CD14-positive monocyte (primary cell): ENCODE results near the gene TASOR. TPM values are rescaled to one million over a fixed set of nuclear protein-coding genes. Genes with fewer than 3 reads are reported as not detected.
"Not testable (repeated sequence)": the region's sequence is repeated elsewhere in the genome, so short reads cannot be mapped to it uniquely, and the experiment has no call there.

Source experiments
- DNase-seq, 3 donors: peaks; one replicate each; pipeline ENCODE4 v3.0.0-alpha.2; 2011 to 2022
- H2AFZ ChIP-seq: 2 replicates; pipeline ENCODE4 v1.6.0; 2012; ENCODE audit warnings: mild to moderate bottlenecking, low read depth, low read length, inconsistent platforms; ENCODE audit not compliant: insufficient read depth, poor library complexity, severe bottlenecking
- H3K27ac ChIP-seq, 2 donors: 1 replicate in 1 of 2; 2 replicates in 1 of 2; pipeline ENCODE4 v1.5.1; 2012 to 2013; ENCODE audit warnings: low read length in 2 of 2, control low read depth in 1 of 2, inconsistent platforms in 1 of 2, low read depth in 1 of 2, mild to moderate bottlenecking in 1 of 2
- H3K27me3 ChIP-seq, 2 donors: one replicate each; pipeline versions ENCODE4 v1.6.0 to v1.6.1; 2011 to 2013; ENCODE audit warnings: low read length in 2 of 2; ENCODE audit not compliant: control insufficient read depth in 2 of 2, insufficient read depth in 2 of 2
- H3K36me3 ChIP-seq, 2 donors: replicated peaks in 1 of 2; 1 replicate in 1 of 2; 2 replicates in 1 of 2; pipeline versions ENCODE4 v1.5.1 to v1.6.1; 2012 to 2013; ENCODE audit warnings: low read length in 2 of 2, control low read depth in 1 of 2, inconsistent platforms in 1 of 2, mild to moderate bottlenecking in 1 of 2; ENCODE audit not compliant: insufficient read depth in 2 of 2, control insufficient read depth in 1 of 2
- H3K4me1 ChIP-seq, 2 donors: 1 replicate in 1 of 2; 2 replicates in 1 of 2; pipeline versions ENCODE4 v1.5.1 to v1.6.1; 2012 to 2013; ENCODE audit warnings: low read length in 2 of 2, control low read depth in 1 of 2, inconsistent platforms in 1 of 2, mild to moderate bottlenecking in 1 of 2, moderate library complexity in 1 of 2; ENCODE audit not compliant: insufficient read depth in 2 of 2, control insufficient read depth in 1 of 2
- H3K4me2 ChIP-seq: replicated peaks from 2 replicates; pipeline ENCODE3; 2012; ENCODE audit warnings: low read length, moderate library complexity, mild to moderate bottlenecking; ENCODE audit not compliant: poor library complexity, severe bottlenecking; ENCODE audit errors: extremely low read depth
- H3K4me3 ChIP-seq, 3 experiments: fragments of 200-600 bp in 1 of 3; sonication (generic) in 1 of 3; replicated peaks in 1 of 3; 1 replicate in 2 of 3; 2 replicates in 1 of 3; pipeline ENCODE4 v1.5.1; 2011 to 2013; ENCODE audit warnings: low read length in 3 of 3, mild to moderate bottlenecking in 3 of 3, control low read depth in 2 of 3, low read depth in 2 of 3, inconsistent platforms in 1 of 3, moderate library complexity in 1 of 3
- H3K79me2 ChIP-seq: 2 replicates; pipeline ENCODE4 v1.6.0; 2012; ENCODE audit warnings: mild to moderate bottlenecking, control low read depth, inconsistent platforms, low read length, moderate library complexity; ENCODE audit not compliant: insufficient read depth
- H3K9ac ChIP-seq: 2 replicates; pipeline ENCODE4 v1.6.0; 2017; ENCODE audit warnings: low read length, mild to moderate bottlenecking; ENCODE audit not compliant: insufficient read depth, poor library complexity, severe bottlenecking
- H3K9me3 ChIP-seq, 2 donors: replicated peaks in 1 of 2; 1 replicate in 1 of 2; 2 replicates in 1 of 2; pipeline versions ENCODE4 v1.5.1 to v1.6.1; 2012 to 2013; ENCODE audit warnings: low read length in 2 of 2, control low read depth in 1 of 2; ENCODE audit not compliant: control insufficient read depth in 1 of 2, insufficient read depth in 1 of 2
- H4K20me1 ChIP-seq: 2 replicates; pipeline ENCODE4 v1.6.0; 2012; ENCODE audit warnings: mild to moderate bottlenecking, low read length, control low read depth, moderate library complexity; ENCODE audit not compliant: insufficient read depth
- H3K27ac Mint-ChIP-seq, 7 donors: one replicate each; pipeline ENCODE4 v1.8.0; 2020; ENCODE audit warnings: mild to moderate bottlenecking in 7 of 7, mixed read lengths in 7 of 7, moderate library complexity in 6 of 7, inconsistent platforms in 2 of 7
- H3K27me3 Mint-ChIP-seq, 3 donors: one replicate each; pipeline ENCODE4 v1.8.0; 2021 to 2022; ENCODE audit warnings: low read depth in 3 of 3, mild to moderate bottlenecking in 3 of 3, mixed read lengths in 3 of 3, moderate library complexity in 3 of 3, inconsistent platforms in 1 of 3
- H3K36me3 Mint-ChIP-seq, 2 donors: one replicate each; pipeline ENCODE4 v1.8.0; 2020; ENCODE audit warnings: mixed read lengths in 2 of 2, inconsistent platforms in 1 of 2, mild to moderate bottlenecking in 1 of 2
- H3K4me1 Mint-ChIP-seq: one replicate; pipeline ENCODE4 v1.8.0; 2020; ENCODE audit warnings: mild to moderate bottlenecking, mixed read lengths
- H3K4me3 Mint-ChIP-seq, 2 donors: one replicate each; pipeline ENCODE4 v1.8.0; 2020; ENCODE audit warnings: mild to moderate bottlenecking in 2 of 2, mixed read lengths in 2 of 2, moderate library complexity in 1 of 2
- H3K9me3 Mint-ChIP-seq, 7 donors: one replicate each; pipeline ENCODE4 v1.8.0; 2020 to 2022; ENCODE audit warnings: mixed read lengths in 7 of 7, mild to moderate bottlenecking in 6 of 7, moderate library complexity in 6 of 7, inconsistent platforms in 2 of 7
- WGBS: methylation state at CpG from one replicate; pipeline ENCODE4 v1.1.5; 2013; ENCODE audit warnings: missing lambda C conversion rate; ENCODE audit not compliant: insufficient coverage; 5-methylcytosine and 5-hydroxymethylcytosine counted together
- intact Hi-C, 2 donors: fragments of 100-400 bp; cut with micrococcal nuclease; formaldehyde crosslinking; loops; one replicate each; pipeline versions ENCODE4 v1.15.0 to v1.15.1; 2023
- polyA plus RNA-seq, 3 donors: library from polyadenylated mRNA; depleted of rRNA in 1 of 3; unstranded in 2 of 3; stranded (reverse) in 1 of 3; fragments of 300-500 nt in 2 of 3; fragments of >200 nt in 1 of 3; fragmentation: Illumina TruSeq in 2 of 3; gene quantifications; 1 replicate in 2 of 3; 2 replicates in 1 of 3; pipeline ENCODE4 v1.2.3, GENCODE V29; 2012 to 2021
- TF ChIP-seq, protein P1 (sequence below): fragments of 200-600 bp; IDR thresholded peaks from one replicate; pipeline ENCODE4 v1.8.0; 2022; ENCODE audit warnings: antibody characterized with exemption, mild to moderate bottlenecking

The TASOR gene
- polyA plus RNA-seq, 3 donors: 10.8 to 27.4 (median 18.6) TPM

- TF ChIP-seq, protein P1, sequence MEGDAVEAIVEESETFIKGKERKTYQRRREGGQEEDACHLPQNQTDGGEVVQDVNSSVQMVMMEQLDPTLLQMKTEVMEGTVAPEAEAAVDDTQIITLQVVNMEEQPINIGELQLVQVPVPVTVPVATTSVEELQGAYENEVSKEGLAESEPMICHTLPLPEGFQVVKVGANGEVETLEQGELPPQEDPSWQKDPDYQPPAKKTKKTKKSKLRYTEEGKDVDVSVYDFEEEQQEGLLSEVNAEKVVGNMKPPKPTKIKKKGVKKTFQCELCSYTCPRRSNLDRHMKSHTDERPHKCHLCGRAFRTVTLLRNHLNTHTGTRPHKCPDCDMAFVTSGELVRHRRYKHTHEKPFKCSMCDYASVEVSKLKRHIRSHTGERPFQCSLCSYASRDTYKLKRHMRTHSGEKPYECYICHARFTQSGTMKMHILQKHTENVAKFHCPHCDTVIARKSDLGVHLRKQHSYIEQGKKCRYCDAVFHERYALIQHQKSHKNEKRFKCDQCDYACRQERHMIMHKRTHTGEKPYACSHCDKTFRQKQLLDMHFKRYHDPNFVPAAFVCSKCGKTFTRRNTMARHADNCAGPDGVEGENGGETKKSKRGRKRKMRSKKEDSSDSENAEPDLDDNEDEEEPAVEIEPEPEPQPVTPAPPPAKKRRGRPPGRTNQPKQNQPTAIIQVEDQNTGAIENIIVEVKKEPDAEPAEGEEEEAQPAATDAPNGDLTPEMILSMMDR: no peak
- H3K36me3 Mint-ChIP-seq: no peaks in the 10 kb centered on the region
- peak overlapping the region in 1 of 2 donors; percentile 13 for H3K4me3 Mint-ChIP-seq
- H3K27me3 ChIP-seq: no peaks in the 10 kb centered on the region
- no peaks in the 10 kb centered on the region for H3K36me3 ChIP-seq
- peak overlapping the region; percentile 3 to 81 (median 56) for H3K27ac Mint-ChIP-seq
- H3K4me1 ChIP-seq: peaks cover 36 to 48% of the 10 kb centered on the region in 2 donors
- H3K27me3 Mint-ChIP-seq: no peaks in the 10 kb centered on the region
- no peaks in the 10 kb centered on the region for H3K9me3 ChIP-seq
- DNase-seq: peak in 1 of 3 donors; percentile 21
- WGBS: no CpG with 5 or more reads among the region's 4 CpGs
- H4K20me1 ChIP-seq: no peaks in the 10 kb centered on the region
- no peak overlapping the region for H3K9ac ChIP-seq
- H3K4me2 ChIP-seq: peak overlapping the region; percentile 14
- H3K79me2 ChIP-seq: no peaks in the 10 kb centered on the region
- no peak overlapping the region for H2AFZ ChIP-seq
- H3K4me3 ChIP-seq: no peak overlapping the region
- peaks cover 45% of the 10 kb centered on the region for H3K4me1 Mint-ChIP-seq
- peak overlapping the region in 1 of 2 donors; percentile 68 for H3K27ac ChIP-seq
- peaks cover 0 to 2% (median 0%) of the 10 kb centered on the region in 7 donors for H3K9me3 Mint-ChIP-seq
- intact Hi-C loops: loop anchor here in 1 of 2 donors (5.0 kb wide), 1 partner anchor 107 kb away; the partner anchor contains the start of gene ARHGEF3
Observed at GRCh38 chr3:56694867-56695683, 12.0 kb upstream of the TASOR start.

DNA sequence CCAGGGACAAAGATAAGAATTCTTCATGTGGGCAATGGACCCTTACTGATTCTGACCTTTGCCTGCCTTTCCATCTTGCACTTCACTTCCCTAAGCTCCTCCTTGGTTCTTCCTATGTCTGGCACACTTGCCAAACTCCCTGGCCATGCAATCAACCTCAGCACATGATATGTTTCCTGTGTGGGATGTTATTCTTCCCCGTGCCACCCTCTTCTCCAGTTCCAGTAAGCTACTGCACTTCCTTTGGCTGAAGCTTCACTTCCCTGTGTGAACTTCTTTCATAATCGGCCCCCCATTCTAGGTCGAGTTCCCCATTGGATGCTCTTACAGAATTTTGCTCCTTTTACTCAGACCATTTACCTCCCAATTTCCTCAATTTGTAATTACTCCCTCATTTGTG is 10.7 kb upstream of the TASOR start:
- peak overlapping the region in 1 of 2 donors; percentile 19 for H3K4me3 Mint-ChIP-seq
- no peak overlapping the region for H3K9ac ChIP-seq
- H3K27me3 ChIP-seq: no peaks in the 10 kb centered on the region
- no peaks in the 10 kb centered on the region for H4K20me1 ChIP-seq
- H3K79me2 ChIP-seq: no peaks in the 10 kb centered on the region
- no peaks in the 10 kb centered on the region for H3K9me3 ChIP-seq
- DNase-seq: peak; percentile 74 to 88 (median 86)
- intact Hi-C loops: no loop called here
- peaks cover 36 to 44% of the 10 kb centered on the region in 2 donors for H3K4me1 ChIP-seq
- WGBS: 0% methylated on average over 2 of the region's 3 CpGs
- H3K4me1 Mint-ChIP-seq: peaks cover 39% of the 10 kb centered on the region
- H3K36me3 Mint-ChIP-seq: no peaks in the 10 kb centered on the region
- H3K27me3 Mint-ChIP-seq: peaks cover 0 to 2% (median 0%) of the 10 kb centered on the region in 3 donors
- peak overlapping the region; percentile 74 to 94 (median 85) for H3K27ac Mint-ChIP-seq
- H3K36me3 ChIP-seq: no peaks in the 10 kb centered on the region
- peak overlapping the region; percentile 42 for H3K4me2 ChIP-seq
- H3K27ac ChIP-seq: peak overlapping the region in 1 of 2 donors; percentile 49
- TF ChIP-seq, protein P1: no peak
- H2AFZ ChIP-seq: no peak overlapping the region
- H3K9me3 Mint-ChIP-seq: peaks cover 0 to 2% (median 0%) of the 10 kb centered on the region in 7 donors
- peak overlapping the region in 1 of 3 experiments; percentile 29 for H3K4me3 ChIP-seq

- H3K27me3 Mint-ChIP-seq, H3K36me3 Mint-ChIP-seq, intact Hi-C loops, H4K20me1 ChIP-seq, H3K79me2 ChIP-seq, H3K9me3 ChIP-seq, H3K9ac ChIP-seq, H3K36me3 ChIP-seq, H3K27me3 ChIP-seq, H3K9me3 Mint-ChIP-seq: not testable (repeated sequence)
- Mint-ChIP-seq H3K27ac (peak overlapping the region; percentile 74 to 94 (median 85)), H3K4me1 (peaks cover 43% of the 10 kb centered on the region), H3K4me3 (peak overlapping the region; percentile 30 to 53)
- peak overlapping the region in 1 of 2 donors; percentile 49 for H3K27ac ChIP-seq
- 75% methylated on average over 4 of the region's 15 CpGs for WGBS
- H2AFZ ChIP-seq: peak overlapping the region; percentile 0
- peaks cover 36 to 44% of the 10 kb centered on the region in 2 donors for H3K4me1 ChIP-seq
- peak overlapping the region in 1 of 3 experiments; percentile 29 for H3K4me3 ChIP-seq
- H3K4me2 ChIP-seq: peak overlapping the region; percentile 42
- peak in 2 of 3 donors; percentile 12 to 23 for DNase-seq
Observed at GRCh38 chr3:56692520-56693433, 9.7 kb upstream of the TASOR start.
